Left ventricle myocardium inferior (tissue), 1 donor: ENCODE data around the gene SNRPB. TPM values are rescaled to one million over a fixed set of nuclear protein-coding genes. Genes with fewer than 3 reads are reported as not detected.

Experiments
- DNase-seq: peaks from one replicate; pipeline ENCODE4 v3.0.0-alpha.2; 2020
- H3K27ac ChIP-seq: fragments of 200-600 bp; replicated peaks from 2 replicates; pipeline ENCODE4 v1.8.0; 2021
- H3K27me3 ChIP-seq: fragments of 200-600 bp; 2 replicates; pipeline ENCODE4 v1.8.0; 2021; ENCODE audit warnings: low read depth
- H3K36me3 ChIP-seq: fragments of 200-600 bp; 2 replicates; pipeline ENCODE4 v1.8.0; 2021
- H3K4me1 ChIP-seq: fragments of 200-600 bp; 2 replicates; pipeline ENCODE4 v1.8.0; 2021
- H3K4me3 ChIP-seq: fragments of 200-600 bp; 2 replicates; pipeline ENCODE4 v1.8.0; 2021; ENCODE audit warnings: mild to moderate bottlenecking, moderate library complexity
- H3K9me3 ChIP-seq: fragments of 200-600 bp; replicated peaks from 2 replicates; pipeline ENCODE4 v1.8.0; 2021
- CTCF ChIP-seq: fragments of 200-600 bp; IDR thresholded peaks from 2 replicates; pipeline ENCODE4 v1.8.0; 2021; ENCODE audit warnings: antibody characterized with exemption, mild to moderate bottlenecking, borderline replicate concordance
- intact Hi-C: fragments of 100-400 bp; cut with micrococcal nuclease; formaldehyde crosslinking; loops from one replicate; pipeline ENCODE4 v1.11.0; 2022
- total RNA-seq: library from RNA; stranded (reverse); fragmentation: NEBNext Ultra II Directional; extraction: Animal tissue kit (Norgen Biotek cat#: 25700); gene quantifications from one replicate; pipeline ENCODE4 v1.2.1, GENCODE V29; 2021
- donor health status: DM: no; HTN: yes; CAD: no; lungs with severe emphysema.

Gene SNRPB
- total RNA-seq, 1 donor from 2014 or later, result 49.3 TPM

GRCh38 chr20:2460752-2461424 lies 9.7 kb downstream of the SNRPB start:
- no peak for TF ChIP-seq CTCF
- Histone ChIP-seq H3K27me3 (no peaks in the 10 kb centered on the region), H3K36me3 (peaks cover 68% of the 10 kb centered on the region), H3K4me3 (no peak overlapping the region), H3K27ac (no peak overlapping the region), H3K4me1 (no peaks in the 10 kb centered on the region), H3K9me3 (no peaks in the 10 kb centered on the region)
- DNase-seq, result no peak
- intact Hi-C loops, result no loop called here

- Histone ChIP-seq H3K27ac (no peak overlapping the region), H3K4me1 (no peaks in the 10 kb centered on the region), H3K9me3 (no peaks in the 10 kb centered on the region), H3K36me3 (peaks cover 61% of the 10 kb centered on the region), H3K27me3 (no peaks in the 10 kb centered on the region), H3K4me3 (no peak overlapping the region)
- no peak for DNase-seq
- intact Hi-C loops, result no loop called here
- no peak for TF ChIP-seq CTCF
These were observed 10.4 kb downstream of the SNRPB start for GRCh38 chr20:2459981-2460751.

GRCh38 chr20:2458919-2459499 lies 11.6 kb downstream of the SNRPB start:
- Histone ChIP-seq H3K27ac (no peak overlapping the region), H3K4me3 (no peak overlapping the region), H3K4me1 (no peaks in the 10 kb centered on the region), H3K27me3 (no peaks in the 10 kb centered on the region), H3K36me3 (peaks cover 49% of the 10 kb centered on the region), H3K9me3 (no peaks in the 10 kb centered on the region)
- intact Hi-C loops, result no loop called here
- no peak for TF ChIP-seq CTCF
- no peak for DNase-seq

- Histone ChIP-seq H3K4me1 (no peaks in the 10 kb centered on the region), H3K36me3 (peaks cover 19% of the 10 kb centered on the region), H3K9me3 (no peaks in the 10 kb centered on the region), H3K4me3 (no peak overlapping the region), H3K27me3 (no peaks in the 10 kb centered on the region), H3K27ac (no peak overlapping the region)
- intact Hi-C loops, result no loop called here
- no peak for TF ChIP-seq CTCF
- DNase-seq, result no peak
These were observed 14.7 kb downstream of the SNRPB start for GRCh38 chr20:2455771-2456497.

GRCh38 chr20:2453792-2454191 lies 16.8 kb downstream of the SNRPB start:
- DNase-seq, result no peak
- Histone ChIP-seq H3K9me3 (no peaks in the 10 kb centered on the region), H3K4me3 (no peak overlapping the region), H3K27ac (no peak overlapping the region), H3K36me3 (no peaks in the 10 kb centered on the region), H3K4me1 (no peaks in the 10 kb centered on the region), H3K27me3 (no peaks in the 10 kb centered on the region)
- intact Hi-C loops, result loop anchor here (5.0 kb wide), 1 partner anchor 246 kb away; no protein-coding TSS in a partner anchor
- no peak for TF ChIP-seq CTCF
